Cardiac fibroblast (primary cell): ENCODE results near the gene TSPAN7.

Source experiments
- DNase-seq, 2 donors: peaks; one replicate each; pipeline versions ENCODE4 v3.0.0 to v3.0.0-alpha.2; 2010; ENCODE audit warnings: low read depth in 2 of 2
- H3K4me3 ChIP-seq, 2 donors: replicated peaks in 1 of 2; 1 replicate in 1 of 2; 2 replicates in 1 of 2; pipeline ENCODE4 v1.5.1; 2011; ENCODE audit warnings: low read depth in 2 of 2, low read length in 2 of 2, mild to moderate bottlenecking in 2 of 2, moderate library complexity in 1 of 2
- TF ChIP-seq, protein P1 (sequence below): IDR thresholded peaks from one replicate; pipeline ENCODE4 v1.5.1; 2011; ENCODE audit warnings: low read depth, mild to moderate bottlenecking, low read length, inconsistent platforms

Gene TSPAN7

DNA sequence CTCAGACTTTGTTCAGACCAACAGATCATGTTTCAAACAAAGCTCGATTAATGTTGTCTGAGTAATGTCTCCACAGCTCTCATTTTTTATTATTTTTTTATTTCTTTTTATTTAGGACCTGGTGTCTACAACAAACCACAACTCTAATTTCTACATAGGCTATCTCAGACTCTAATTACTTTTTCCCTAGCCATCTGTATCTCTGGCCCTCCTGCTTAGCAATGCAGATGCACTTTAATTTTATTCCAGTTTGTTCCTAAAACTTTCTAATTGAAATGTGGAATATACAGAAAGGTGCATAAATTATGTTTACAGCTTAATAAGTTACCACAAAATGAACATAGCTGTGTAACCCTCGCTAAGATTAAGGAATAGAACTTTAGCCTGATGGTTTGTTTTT is 120.8 kb downstream of the TSPAN7 start:
- H3K4me3 ChIP-seq: no peak overlapping the region
- no peak for DNase-seq
- TF ChIP-seq, protein P1, sequence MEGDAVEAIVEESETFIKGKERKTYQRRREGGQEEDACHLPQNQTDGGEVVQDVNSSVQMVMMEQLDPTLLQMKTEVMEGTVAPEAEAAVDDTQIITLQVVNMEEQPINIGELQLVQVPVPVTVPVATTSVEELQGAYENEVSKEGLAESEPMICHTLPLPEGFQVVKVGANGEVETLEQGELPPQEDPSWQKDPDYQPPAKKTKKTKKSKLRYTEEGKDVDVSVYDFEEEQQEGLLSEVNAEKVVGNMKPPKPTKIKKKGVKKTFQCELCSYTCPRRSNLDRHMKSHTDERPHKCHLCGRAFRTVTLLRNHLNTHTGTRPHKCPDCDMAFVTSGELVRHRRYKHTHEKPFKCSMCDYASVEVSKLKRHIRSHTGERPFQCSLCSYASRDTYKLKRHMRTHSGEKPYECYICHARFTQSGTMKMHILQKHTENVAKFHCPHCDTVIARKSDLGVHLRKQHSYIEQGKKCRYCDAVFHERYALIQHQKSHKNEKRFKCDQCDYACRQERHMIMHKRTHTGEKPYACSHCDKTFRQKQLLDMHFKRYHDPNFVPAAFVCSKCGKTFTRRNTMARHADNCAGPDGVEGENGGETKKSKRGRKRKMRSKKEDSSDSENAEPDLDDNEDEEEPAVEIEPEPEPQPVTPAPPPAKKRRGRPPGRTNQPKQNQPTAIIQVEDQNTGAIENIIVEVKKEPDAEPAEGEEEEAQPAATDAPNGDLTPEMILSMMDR: no peak

DNA sequence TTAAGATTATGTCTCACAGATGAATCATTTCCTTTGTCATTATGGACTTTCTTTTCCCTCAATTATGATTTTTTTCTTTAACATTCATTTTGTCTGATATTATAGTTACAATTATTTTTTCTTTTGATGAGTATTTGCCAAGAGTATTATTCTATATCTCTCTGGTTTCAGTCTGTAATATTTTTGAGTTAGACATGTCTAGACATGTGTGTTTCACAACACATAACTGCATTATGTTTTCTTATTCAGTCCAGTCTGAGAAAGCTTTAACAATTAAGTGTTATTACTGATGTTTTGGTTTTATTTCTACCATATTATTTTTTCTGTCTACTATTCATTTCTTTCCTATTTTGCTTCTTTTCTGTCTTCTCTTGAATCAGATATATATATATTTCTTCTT is 131.6 kb downstream of the TSPAN7 start:
- H3K4me3 ChIP-seq: no peak overlapping the region
- TF ChIP-seq, protein P1: no peak
- DNase-seq: peak in 1 of 2 donors; percentile 14

DNA sequence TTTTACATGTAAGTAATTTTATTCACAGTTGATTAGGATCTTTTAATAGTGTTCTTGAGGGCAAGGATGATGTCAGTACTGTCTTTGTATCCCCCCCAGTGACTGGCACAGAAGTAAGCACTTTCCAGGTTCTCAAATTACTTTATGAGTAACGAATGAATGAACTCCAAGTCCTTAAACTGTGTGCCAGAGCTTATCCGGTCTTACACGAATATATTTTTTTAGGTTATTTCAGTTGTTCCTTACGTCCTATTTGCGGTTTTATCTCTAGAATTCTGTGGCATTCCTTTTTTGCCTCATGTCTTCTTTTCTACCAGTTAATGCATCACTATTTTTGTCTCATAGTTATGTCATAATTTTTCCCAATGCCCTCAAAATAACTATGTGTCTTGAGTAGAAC is 133.1 kb downstream of the TSPAN7 start:
- H3K4me3 ChIP-seq: no peak overlapping the region
- peak in 1 of 2 donors; percentile 41 for DNase-seq
- TF ChIP-seq, protein P1: no peak

DNA sequence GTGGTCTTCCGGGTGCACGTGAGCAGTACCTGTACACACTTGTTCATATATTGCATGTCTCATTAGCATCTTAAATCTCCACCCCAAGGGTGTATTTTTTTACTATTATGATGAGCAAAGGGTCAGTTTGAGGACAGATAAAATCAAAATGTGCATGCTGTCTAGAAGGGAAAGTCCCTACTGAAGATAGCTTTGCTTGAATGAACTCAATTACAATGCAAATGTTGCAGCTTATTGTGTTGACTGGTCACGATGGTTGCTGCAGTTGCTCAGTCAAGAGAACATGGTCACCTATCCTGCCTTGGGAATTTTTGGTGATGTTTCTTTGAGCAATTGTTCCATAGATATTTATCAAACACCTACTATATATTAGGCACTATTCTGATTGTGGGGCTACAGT is 136.1 kb downstream of the TSPAN7 start:
- TF ChIP-seq, protein P1: no peak
- DNase-seq: no peak

DNA sequence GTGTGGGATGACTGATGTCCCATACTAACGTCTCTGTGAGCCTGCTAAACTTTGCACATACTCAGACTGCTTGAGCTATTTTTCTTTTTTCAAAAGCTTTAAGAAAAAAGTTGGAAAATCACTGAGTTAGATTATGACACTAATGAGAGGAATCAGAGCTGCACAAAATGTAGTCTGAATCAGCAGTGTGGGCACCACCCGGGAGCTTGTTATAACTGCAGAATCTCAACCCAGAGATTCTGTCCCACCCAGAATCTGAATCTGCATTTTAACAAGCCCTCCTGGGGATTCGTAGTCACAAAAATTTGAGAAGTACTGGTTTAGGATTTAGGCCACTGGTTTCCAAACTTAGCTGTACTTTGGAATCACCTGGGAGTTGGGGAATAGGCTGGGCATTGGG is 137.8 kb downstream of the TSPAN7 start:
- TF ChIP-seq, protein P1: no peak
- no peak overlapping the region for H3K4me3 ChIP-seq
- DNase-seq: no peak

More for the DNA sequence above, 136.1 kb downstream of the TSPAN7 start:
- no peak overlapping the region for H3K4me3 ChIP-seq

DNA sequence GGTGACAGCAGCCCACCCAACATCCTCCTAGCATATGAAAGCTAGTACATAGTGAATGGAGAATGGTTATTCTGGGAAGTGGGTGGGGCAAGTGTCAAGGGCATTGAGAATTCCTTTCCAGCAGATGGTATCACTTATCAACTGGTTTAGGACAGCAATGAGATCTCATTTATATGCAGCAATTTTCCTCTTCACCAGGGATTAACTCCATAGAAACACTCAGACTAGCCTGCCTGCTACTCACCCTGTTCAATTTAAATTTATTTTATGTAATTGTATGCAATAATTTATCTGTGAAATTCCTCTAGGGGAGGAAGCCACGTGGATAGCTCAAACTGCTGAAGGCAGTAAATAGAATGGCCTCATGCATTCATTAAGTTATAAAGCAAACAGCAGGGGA is 138.4 kb downstream of the TSPAN7 start:
- TF ChIP-seq, protein P1: no peak
- DNase-seq: no peak
- no peak overlapping the region for H3K4me3 ChIP-seq

DNA sequence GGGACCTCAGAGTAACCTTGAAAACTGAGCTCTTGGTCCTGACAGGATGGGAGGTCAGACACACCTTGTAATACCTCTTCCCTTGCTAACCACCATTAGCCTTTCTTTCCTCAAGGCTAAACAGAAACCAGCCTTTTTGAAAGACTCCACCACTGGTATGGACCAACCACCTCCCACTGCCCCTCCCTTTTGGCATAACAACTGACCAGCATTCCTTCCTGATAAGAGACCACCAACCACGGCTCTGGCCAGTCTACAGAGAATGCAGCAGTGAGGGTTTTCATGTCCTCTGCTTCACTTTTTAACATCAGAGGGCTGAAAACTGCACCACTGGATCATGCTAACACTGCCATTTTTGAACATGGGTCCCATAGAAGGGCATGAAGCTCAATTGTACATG is 139.7 kb downstream of the TSPAN7 start:
- TF ChIP-seq, protein P1: no peak
- DNase-seq: peak in 1 of 2 donors; percentile 2
- no peak overlapping the region for H3K4me3 ChIP-seq
